Left lung (tissue), 10 donors: ENCODE data around the gene CNGA3. TPM values are rescaled to one million over a fixed set of nuclear protein-coding genes. Genes with fewer than 3 reads are reported as not detected.

ENCODE experiments used
- ATAC-seq: fragments of 200-7000 bp; cut with Tn5 transposase; one replicate; pipeline ENCODE4 v1.9.1; 2020; ENCODE audit warnings: moderate library complexity
- DNase-seq, 4 donors: peaks; one replicate each; pipeline ENCODE4 v3.0.0-alpha.2; 2013 to 2020
- H3K27ac ChIP-seq, 2 donors: fragments of 200-600 bp; sonication (generic) in 1 of 2; one replicate each; pipeline versions ENCODE4 v1.5.0 to v1.8.0; 2020 to 2021
- H3K27me3 ChIP-seq, 2 donors: fragments of 200-600 bp; sonication (generic) in 1 of 2; one replicate each; pipeline versions ENCODE4 v1.5.0 to v1.8.0; 2020 to 2021
- H3K36me3 ChIP-seq, 2 donors: fragments of 200-600 bp; sonication (generic) in 1 of 2; one replicate each; pipeline versions ENCODE4 v1.5.0 to v1.8.0; 2020 to 2021
- H3K4me1 ChIP-seq, 2 donors: fragments of 200-600 bp; one replicate each; pipeline ENCODE4 v1.8.0; 2021
- H3K4me3 ChIP-seq, 2 donors: fragments of 200-600 bp; sonication (generic) in 1 of 2; one replicate each; pipeline versions ENCODE4 v1.5.0 to v1.8.0; 2020 to 2021; ENCODE audit warnings: mild to moderate bottlenecking in 1 of 2
- H3K9me3 ChIP-seq, 2 donors: fragments of 200-600 bp; sonication (generic) in 1 of 2; one replicate each; pipeline versions ENCODE4 v1.5.0 to v1.8.0; 2020 to 2021
- intact Hi-C, 2 donors: fragments of 100-400 bp; cut with DNase I; formaldehyde crosslinking; loops; one replicate each; pipeline versions ENCODE4 v1.11.2 to v1.14.2; 2022
- polyA plus RNA-seq, 6 donors: library from polyadenylated mRNA; unstranded; fragments of 120-200 nt; gene quantifications; one replicate each; pipeline ENCODE4 v1.2.1, GENCODE V29; 2013; ENCODE audit not compliant: insufficient read length in 6 of 6
- total RNA-seq, 2 donors: library from RNA; stranded (reverse); fragmentation: NEBNext Ultra II Directional; extraction: Animal tissue kit (Norgen Biotek cat#: 25700); gene quantifications; one replicate each; pipeline ENCODE4 v1.2.1, GENCODE V29; 2021
- TF ChIP-seq, protein P1 (sequence below), 2 donors: fragments of 200-600 bp; sonication (generic) in 1 of 2; IDR thresholded peaks; one replicate each; pipeline versions ENCODE4 v1.5.0 to v1.8.0; 2021; ENCODE audit warnings: antibody characterized with exemption in 2 of 2
- donor health status: DM: no; HTN: yes; CAD: no.
- donor health status: DM: no; HTN: no; CAD: no.

CNGA3 gene
- total and polyA plus RNA-seq, 8 donors: 0.04 to 0.10 (median 0.06) TPM; not detected in 3

DNA sequence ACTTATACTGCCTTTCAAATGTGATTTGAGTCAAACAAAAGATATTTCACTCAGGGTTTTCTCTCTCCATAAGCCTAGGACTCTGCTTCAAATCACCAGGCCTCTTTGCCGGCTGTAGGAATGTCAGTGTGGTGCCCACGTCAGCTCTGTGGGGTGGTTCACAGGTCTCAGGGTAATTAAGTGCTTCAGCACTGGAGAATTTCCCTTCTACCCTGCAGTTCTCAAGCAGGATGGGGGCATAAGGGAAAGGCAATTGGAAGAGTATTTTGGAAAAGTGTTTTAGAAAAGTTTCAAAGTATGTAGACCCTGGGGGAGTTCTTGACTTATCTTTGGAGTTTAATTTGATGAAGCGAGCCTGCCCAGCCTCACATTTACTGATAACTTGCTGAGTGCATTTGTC is 9.6 kb downstream of the CNGA3 start:
- Histone ChIP-seq H3K9me3 (no peaks in the 10 kb centered on the region), H3K4me3 (no peak overlapping the region), H3K27me3 (peaks cover 0 to 8% of the 10 kb centered on the region in 2 donors), H3K4me1 (no peaks in the 10 kb centered on the region), H3K27ac (no peak overlapping the region), H3K36me3 (no peaks in the 10 kb centered on the region)
- DNase-seq (no peak), ATAC-seq (peak; percentile 46)
- intact Hi-C loops: no loop called here
- TF ChIP-seq, protein P1, sequence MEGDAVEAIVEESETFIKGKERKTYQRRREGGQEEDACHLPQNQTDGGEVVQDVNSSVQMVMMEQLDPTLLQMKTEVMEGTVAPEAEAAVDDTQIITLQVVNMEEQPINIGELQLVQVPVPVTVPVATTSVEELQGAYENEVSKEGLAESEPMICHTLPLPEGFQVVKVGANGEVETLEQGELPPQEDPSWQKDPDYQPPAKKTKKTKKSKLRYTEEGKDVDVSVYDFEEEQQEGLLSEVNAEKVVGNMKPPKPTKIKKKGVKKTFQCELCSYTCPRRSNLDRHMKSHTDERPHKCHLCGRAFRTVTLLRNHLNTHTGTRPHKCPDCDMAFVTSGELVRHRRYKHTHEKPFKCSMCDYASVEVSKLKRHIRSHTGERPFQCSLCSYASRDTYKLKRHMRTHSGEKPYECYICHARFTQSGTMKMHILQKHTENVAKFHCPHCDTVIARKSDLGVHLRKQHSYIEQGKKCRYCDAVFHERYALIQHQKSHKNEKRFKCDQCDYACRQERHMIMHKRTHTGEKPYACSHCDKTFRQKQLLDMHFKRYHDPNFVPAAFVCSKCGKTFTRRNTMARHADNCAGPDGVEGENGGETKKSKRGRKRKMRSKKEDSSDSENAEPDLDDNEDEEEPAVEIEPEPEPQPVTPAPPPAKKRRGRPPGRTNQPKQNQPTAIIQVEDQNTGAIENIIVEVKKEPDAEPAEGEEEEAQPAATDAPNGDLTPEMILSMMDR (IDR thresholded peaks at IDR 0.05): no peak

DNA sequence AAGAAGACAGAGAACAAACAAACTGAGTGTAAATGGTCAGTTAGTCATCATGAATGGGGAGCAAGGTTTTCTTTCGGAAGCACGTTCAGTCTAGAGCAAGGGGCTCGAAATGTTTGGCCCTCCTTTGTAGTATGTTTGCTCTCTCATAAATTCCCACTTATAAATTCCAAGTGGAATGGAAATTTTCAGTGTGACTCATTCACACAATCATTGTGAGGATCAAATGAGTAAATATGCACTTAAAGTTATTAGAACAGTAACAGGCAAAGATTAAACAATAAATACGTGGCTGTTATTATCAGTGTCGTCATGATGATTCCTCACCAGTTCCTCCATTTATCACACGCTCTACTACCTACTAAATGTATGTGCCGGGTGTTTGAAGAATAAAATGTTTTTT is 10.5 kb downstream of the CNGA3 start:
- intact Hi-C loops: no loop called here
- DNase-seq (no peak), ATAC-seq (peak; percentile 90)
- no peak overlapping the region for H3K27ac ChIP-seq
- no peaks in the 10 kb centered on the region for H3K4me1 ChIP-seq
- no peak overlapping the region for H3K4me3 ChIP-seq
- H3K36me3 ChIP-seq: no peaks in the 10 kb centered on the region
- no peaks in the 10 kb centered on the region for H3K9me3 ChIP-seq
- TF ChIP-seq, protein P1 (IDR thresholded peaks at IDR 0.05): no peak
- H3K27me3 ChIP-seq: peaks cover 0 to 6% of the 10 kb centered on the region in 2 donors

DNA sequence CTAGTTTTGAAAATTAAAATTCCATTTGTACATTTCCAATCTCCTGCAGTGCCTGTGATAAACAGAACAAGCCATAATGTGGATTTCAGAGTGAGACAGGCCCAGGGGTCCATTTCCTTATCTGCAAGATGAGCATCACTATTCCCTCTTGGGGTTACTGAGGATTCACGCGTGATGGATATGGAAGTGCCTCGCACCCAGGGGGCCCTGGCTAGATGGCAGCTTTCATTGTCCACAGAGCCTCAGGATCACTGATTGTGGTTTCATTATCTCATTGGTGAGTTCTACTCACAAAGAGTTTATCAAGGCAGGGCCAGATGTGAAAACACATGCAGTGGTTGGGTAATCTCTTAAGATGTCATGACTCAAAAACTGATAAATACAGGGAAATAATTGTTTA is 11.6 kb downstream of the CNGA3 start:
- TF ChIP-seq, protein P1 (IDR thresholded peaks at IDR 0.05): no peak
- ATAC-seq (no peak), DNase-seq (no peak)
- intact Hi-C loops: no loop called here
- Histone ChIP-seq H3K36me3 (no peaks in the 10 kb centered on the region), H3K27ac (no peak overlapping the region), H3K4me1 (no peaks in the 10 kb centered on the region), H3K9me3 (no peaks in the 10 kb centered on the region), H3K27me3 (peaks cover 0 to 6% of the 10 kb centered on the region in 2 donors), H3K4me3 (no peak overlapping the region)

DNA sequence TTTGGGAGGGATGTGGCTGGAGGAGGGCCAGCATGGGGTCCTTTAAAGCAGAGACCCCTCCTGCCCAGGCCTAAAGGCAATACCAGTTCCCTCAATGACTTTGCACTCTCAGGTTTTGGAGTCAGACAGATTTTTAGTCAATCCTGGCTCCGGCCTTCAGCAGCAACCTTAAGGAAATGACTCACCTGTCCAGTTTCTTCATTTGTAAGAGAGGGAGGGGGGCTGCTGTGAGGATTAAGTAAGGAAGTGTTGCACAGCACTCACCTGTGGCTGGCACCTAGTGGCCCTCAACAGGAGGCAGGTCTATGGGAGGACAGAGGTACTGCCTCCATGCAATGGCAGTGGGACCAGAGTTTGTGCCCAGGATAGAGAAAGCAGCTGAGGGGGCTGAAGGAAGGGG is 13.7 kb downstream of the CNGA3 start:
- TF ChIP-seq, protein P1 (IDR thresholded peaks at IDR 0.05): no peak
- ATAC-seq (peak; percentile 8), DNase-seq (no peak)
- Histone ChIP-seq H3K4me3 (no peak overlapping the region), H3K9me3 (no peaks in the 10 kb centered on the region), H3K27ac (no peak overlapping the region), H3K36me3 (no peaks in the 10 kb centered on the region), H3K4me1 (no peaks in the 10 kb centered on the region), H3K27me3 (peaks cover 0 to 6% of the 10 kb centered on the region in 2 donors)
- intact Hi-C loops: no loop called here

DNA sequence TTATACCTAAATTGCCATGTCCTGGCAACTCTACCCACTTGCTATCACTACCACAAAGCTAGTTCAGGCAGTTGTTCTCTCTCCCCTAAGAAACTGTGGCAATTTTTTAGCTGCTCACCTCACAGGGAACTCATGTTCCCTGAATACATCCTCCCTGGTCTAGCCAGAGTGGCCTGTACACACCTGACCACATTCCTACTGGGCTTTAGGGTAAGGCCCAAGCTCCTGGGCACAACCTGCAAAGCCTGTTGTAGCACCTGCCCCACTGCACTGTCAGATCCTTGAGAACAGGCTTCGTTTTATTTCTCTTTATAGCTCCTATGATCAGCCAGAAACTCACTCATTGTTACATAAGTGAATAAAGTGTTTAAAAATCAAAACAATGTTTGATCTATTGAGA is 21.5 kb downstream of the CNGA3 start:
- ATAC-seq: no peak

More for the DNA sequence above, 21.5 kb downstream of the CNGA3 start:
- no peaks in the 10 kb centered on the region for H3K36me3 ChIP-seq
- H3K27me3 ChIP-seq: peaks cover 0 to 7% of the 10 kb centered on the region in 2 donors
- H3K9me3 ChIP-seq: peaks cover 0 to 9% of the 10 kb centered on the region in 2 donors
- no peak overlapping the region for H3K27ac ChIP-seq
- no peaks in the 10 kb centered on the region for H3K4me1 ChIP-seq
- TF ChIP-seq, protein P1 (IDR thresholded peaks at IDR 0.05): no peak
- intact Hi-C loops: no loop called here
- no peak for DNase-seq
- H3K4me3 ChIP-seq: no peak overlapping the region
